A549 (cell line): ENCODE data around the gene KCNMA1. TPM values are rescaled to one million over a fixed set of nuclear protein-coding genes. Genes with fewer than 3 reads are reported as not detected.

Experiments used
- ATAC-seq, 2 experiments: fragments of 200-7000 bp in 1 of 2; fragments of >200 bp in 1 of 2; cut with Nextera tagmentation in 1 of 2; cut with Tn5 transposase in 1 of 2; 3 replicates each; pipeline versions ENCODE4 v1.8.0 to v1.9.1; 2018 to 2020; ENCODE audit warnings: mild to moderate bottlenecking in 1 of 2, moderate library complexity in 1 of 2
- CTCF ChIA-PET: fragments of 300-600 bp; sonication (Branson Sonifier 250); formaldehyde crosslinking; extraction: SDS; loops from one replicate; lab custom pipeline; 2021; ENCODE audit warnings: antibody characterized with exemption, inconsistent platforms; lab: Yijun Ruan, JAX
- POLR2A ChIA-PET: fragments of 350-600 bp; formaldehyde crosslinking; extraction: SDS; loops from one replicate; lab custom pipeline; 2021; ENCODE audit warnings: antibody characterized with exemption, inconsistent platforms; lab: Yijun Ruan, JAX
- DNase-seq, 2 experiments: peaks; one replicate each; pipeline versions ENCODE4 v3.0.0 to v3.0.0-alpha.2; 2011 to 2016; ENCODE audit warnings: low read depth in 1 of 2, low spot score in 1 of 2
- FAIRE-seq: peaks from 2 replicates; lab custom pipeline; 2011; peaks lifted over from hg19 to GRCh38; lab: Jason Lieb, UNC
- H3K27ac ChIP-seq, 2 experiments: fragments of >200 bp; sonication (Bioruptor Twin); formaldehyde crosslinking; 3 replicates each; pipeline ENCODE4 v1.5.1; 2016 to 2017
- H3K4me1 ChIP-seq: fragments of >200 bp; sonication (Bioruptor Twin); formaldehyde crosslinking; 3 replicates; pipeline ENCODE4 v1.6.1; 2016
- H3K4me2 ChIP-seq: fragments of >200 bp; sonication (Bioruptor Twin); formaldehyde crosslinking; 3 replicates; pipeline ENCODE4 v1.6.1; 2016
- H3K4me3 ChIP-seq: fragments of >200 bp; sonication (Bioruptor Twin); formaldehyde crosslinking; 3 replicates; pipeline ENCODE4 v1.5.1; 2016
- H3K9me3 ChIP-seq: fragments of >200 bp; sonication (Bioruptor Twin); formaldehyde crosslinking; 3 replicates; pipeline ENCODE4 v1.6.1; 2016
- BHLHE40 ChIP-seq: IDR thresholded peaks from 2 replicates; pipeline ENCODE4 v1.6.1; 2012; ENCODE audit warnings: low read depth, low read length, inconsistent platforms
- CHD4 ChIP-seq: fragments of 200-600 bp; sonication (generic); IDR thresholded peaks from 2 replicates; pipeline ENCODE4 v1.6.1; 2016; ENCODE audit warnings: antibody characterized with exemption, mild to moderate bottlenecking, borderline replicate concordance
- EHF ChIP-seq: fragments of 250-450 bp; sonication (Bioruptor Pico); IDR thresholded peaks from 2 replicates; pipeline ENCODE4 v1.5.0; 2020; ENCODE audit warnings: mild to moderate bottlenecking
- FOSL2 ChIP-seq, 2 experiments: fragments of 450-650 bp in 1 of 2; fragments of >200 bp in 1 of 2; sonication (Bioruptor Twin) in 1 of 2; formaldehyde crosslinking; IDR thresholded peaks; 2 replicates each; pipeline versions ENCODE4 v1.5.0 to v1.6.1; 2016 to 2020; ENCODE audit warnings: mild to moderate bottlenecking in 1 of 2, moderate library complexity in 1 of 2
- HDAC2 ChIP-seq: fragments of 200-600 bp; sonication (generic); IDR thresholded peaks from 2 replicates; pipeline ENCODE4 v1.6.1; 2016
- HEYL ChIP-seq: fragments of 250-450 bp; sonication (Bioruptor Pico); IDR thresholded peaks from 2 replicates; pipeline ENCODE4 v1.8.0; 2021; ENCODE audit warnings: mild to moderate bottlenecking, moderate library complexity
- HOXA7 ChIP-seq: fragments of 250-450 bp; sonication (Bioruptor Pico); IDR thresholded peaks from 2 replicates; pipeline ENCODE4 v1.5.0; 2020; ENCODE audit warnings: mild to moderate bottlenecking, moderate library complexity
- HOXB13 ChIP-seq: fragments of 250-450 bp; sonication (Bioruptor Pico); IDR thresholded peaks from 2 replicates; pipeline ENCODE4 v1.5.0; 2020; ENCODE audit warnings: low read depth, mild to moderate bottlenecking, moderate library complexity
- KDM5A ChIP-seq: fragments of 200-600 bp; sonication (generic); IDR thresholded peaks from 2 replicates; pipeline ENCODE4 v1.6.1; 2016; ENCODE audit warnings: antibody characterized with exemption, mild to moderate bottlenecking
- MYC ChIP-seq: IDR thresholded peaks from 2 replicates; pipeline ENCODE4 v1.6.1; 2012; ENCODE audit warnings: mild to moderate bottlenecking, inconsistent platforms, low read length, improper control_type of control experiment, borderline replicate concordance
- NFE2L2 ChIP-seq: fragments of 150-350 bp; conservative IDR thresholded peaks from 2 replicates; pipeline ENCODE4 v1.6.1; 2014; ENCODE audit warnings: low read length
- NPAS2 ChIP-seq: fragments of 250-450 bp; sonication (Bioruptor Pico); IDR thresholded peaks from 2 replicates; pipeline ENCODE4 v1.8.0; 2022; ENCODE audit warnings: mild to moderate bottlenecking, moderate library complexity, borderline replicate concordance
- NR3C1 ChIP-seq: fragments of >200 bp; sonication (Bioruptor Twin); formaldehyde crosslinking; IDR thresholded peaks from 3 replicates; pipeline ENCODE4 v1.6.1; 2017
- RAD21 ChIP-seq, 2 experiments: fragments of >200 bp in 1 of 2; sonication (Bioruptor Twin) in 1 of 2; formaldehyde crosslinking in 1 of 2; IDR thresholded peaks in 1 of 2; conservative IDR thresholded peaks in 1 of 2; 2 replicates in 1 of 2; 3 replicates in 1 of 2; pipeline ENCODE4 v1.6.1; 2012 to 2018; ENCODE audit warnings: inconsistent platforms in 1 of 2
- RCOR1 ChIP-seq: fragments of 150-350 bp; IDR thresholded peaks from 2 replicates; pipeline ENCODE4 v1.6.1; 2014; ENCODE audit warnings: antibody characterized with exemption, low read length, low read depth
- SREBF2 ChIP-seq: fragments of 450-650 bp; IDR thresholded peaks from 2 replicates; pipeline ENCODE4 v1.6.1; 2014; ENCODE audit warnings: mild to moderate bottlenecking, moderate library complexity
- TFCP2L1 ChIP-seq: fragments of 250-450 bp; sonication (Bioruptor Pico); IDR thresholded peaks from 2 replicates; pipeline ENCODE4 v1.5.0; 2021; ENCODE audit warnings: mild to moderate bottlenecking
- TP53 ChIP-seq: fragments of 250-450 bp; sonication (Bioruptor Pico); IDR thresholded peaks from 2 replicates; pipeline ENCODE4 v1.5.0; 2021; ENCODE audit warnings: mild to moderate bottlenecking, moderate library complexity
- WGBS: methylation state at CpG from one replicate; pipeline ENCODE4 v1.1.6; 2017; ENCODE audit errors: missing lambda C conversion rate; 5-methylcytosine and 5-hydroxymethylcytosine counted together
- polyA plus RNA-seq, 4 experiments: library from polyadenylated mRNA; depleted of rRNA in 3 of 4; stranded (reverse); fragments of >200 nt; fragmentation: RNase III in 1 of 4; extraction: RNeasy Plus Mini Kit Qiagen cat#74134 plus additional on column Dnase treatment in 1 of 4; gene quantifications; 2 replicates in 3 of 4; 3 replicates in 1 of 4; pipeline ENCODE4 v1.2.3, GENCODE V29; 2011 to 2017
- TF ChIP-seq, protein P1 (sequence below): fragments of >200 bp; sonication (Bioruptor Twin); formaldehyde crosslinking; IDR thresholded peaks from 3 replicates; pipeline ENCODE4 v1.5.1; 2016

The KCNMA1 gene
- polyA plus RNA-seq, 2 of the 4 experiments (the other 2 are of a cell fraction), result 14.9 to 30.6 TPM

DNA sequence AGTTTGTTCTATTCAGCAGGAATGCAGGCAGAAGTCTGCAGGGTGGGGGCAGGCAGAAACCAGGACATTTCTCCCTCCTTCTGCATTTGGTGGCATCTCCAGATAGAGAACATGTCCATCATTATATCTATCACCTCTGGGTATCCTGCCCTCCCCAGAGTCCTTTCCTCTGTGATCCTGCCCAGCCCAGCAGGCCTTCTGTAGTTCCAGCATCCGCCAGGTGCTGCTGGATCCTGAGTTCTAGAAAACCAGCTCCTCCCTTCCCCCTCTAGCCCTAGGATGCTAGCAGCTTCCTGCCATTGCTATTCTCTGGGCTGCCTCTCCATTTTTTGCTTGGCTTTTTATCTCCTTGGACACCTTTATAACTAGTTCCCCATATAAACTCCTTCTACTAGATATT lies 180.3 kb downstream of the KCNMA1 start:
- Histone ChIP-seq H3K4me2 (no peak overlapping the region), H3K4me1 (peaks cover 19% of the 10 kb centered on the region; the same call in 2 of the 3 replicates), H3K27ac (no peak overlapping the region), H3K9me3 (no peaks in the 10 kb centered on the region), H3K4me3 (no peak overlapping the region)
- 82% methylated on average over 1 of the region's 1 CpG for WGBS
- DNase-seq (no peak), FAIRE-seq (no peak), ATAC-seq (no peak)
- ChIA-PET CTCF (interaction anchor here (0.7 to 3.9 kb wide), 4 partner anchors 23 to 284 kb away, joined by 3 to 13 read pairs (median 4); no protein-coding TSS in a partner anchor), POLR2A (no interaction called here)
- TF ChIP-seq SREBF2 (no peak), NPAS2 (CRISPR knock-in tag) (no peak), HOXA7 (CRISPR knock-in tag) (no peak), NR3C1 (no peak), CHD4 (no peak), MYC (no peak), KDM5A (no peak), HOXB13 (CRISPR knock-in tag) (no peak), TFCP2L1 (CRISPR knock-in tag) (no peak), HDAC2 (no peak), TP53 (no peak), BHLHE40 (no peak), NFE2L2 (no peak)
- TF ChIP-seq, protein P1, sequence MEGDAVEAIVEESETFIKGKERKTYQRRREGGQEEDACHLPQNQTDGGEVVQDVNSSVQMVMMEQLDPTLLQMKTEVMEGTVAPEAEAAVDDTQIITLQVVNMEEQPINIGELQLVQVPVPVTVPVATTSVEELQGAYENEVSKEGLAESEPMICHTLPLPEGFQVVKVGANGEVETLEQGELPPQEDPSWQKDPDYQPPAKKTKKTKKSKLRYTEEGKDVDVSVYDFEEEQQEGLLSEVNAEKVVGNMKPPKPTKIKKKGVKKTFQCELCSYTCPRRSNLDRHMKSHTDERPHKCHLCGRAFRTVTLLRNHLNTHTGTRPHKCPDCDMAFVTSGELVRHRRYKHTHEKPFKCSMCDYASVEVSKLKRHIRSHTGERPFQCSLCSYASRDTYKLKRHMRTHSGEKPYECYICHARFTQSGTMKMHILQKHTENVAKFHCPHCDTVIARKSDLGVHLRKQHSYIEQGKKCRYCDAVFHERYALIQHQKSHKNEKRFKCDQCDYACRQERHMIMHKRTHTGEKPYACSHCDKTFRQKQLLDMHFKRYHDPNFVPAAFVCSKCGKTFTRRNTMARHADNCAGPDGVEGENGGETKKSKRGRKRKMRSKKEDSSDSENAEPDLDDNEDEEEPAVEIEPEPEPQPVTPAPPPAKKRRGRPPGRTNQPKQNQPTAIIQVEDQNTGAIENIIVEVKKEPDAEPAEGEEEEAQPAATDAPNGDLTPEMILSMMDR, result no peak

DNA sequence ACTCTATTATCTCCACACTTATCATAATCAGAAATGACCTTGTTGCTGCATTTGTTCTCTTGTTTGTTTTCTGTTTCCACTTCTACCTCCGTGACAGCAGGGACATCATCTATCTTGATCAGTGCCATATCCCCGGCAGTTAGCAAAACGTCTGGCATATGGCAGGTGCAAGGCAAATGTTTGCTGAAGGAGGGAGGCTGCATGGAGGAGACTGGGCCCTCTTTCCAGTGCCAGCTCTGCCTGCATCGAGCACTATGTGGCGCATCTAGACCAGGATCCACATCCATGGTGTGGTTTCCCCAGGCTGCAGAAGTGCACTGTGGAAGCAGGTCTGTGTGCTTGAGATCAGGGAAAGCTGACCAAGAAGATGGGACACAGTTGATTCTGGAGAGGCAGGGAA lies 181.2 kb downstream of the KCNMA1 start:
- H3K27ac ChIP-seq, result no peak overlapping the region
- no peak for DNase-seq
- peaks cover 19% of the 10 kb centered on the region; the same call in 2 of the 3 replicates for H3K4me1 ChIP-seq
- ChIA-PET CTCF (interaction anchor here (0.7 to 3.9 kb wide), 4 partner anchors 10 to 282 kb away, joined by 4 to 13 read pairs (median 4); no protein-coding TSS in a partner anchor), POLR2A (no interaction called here)
- H3K9me3 ChIP-seq, result no peaks in the 10 kb centered on the region
- TF ChIP-seq RCOR1 (no peak), TP53 (no peak), HEYL (no peak), RAD21 (conservative IDR thresholded peaks at IDR 0.05 in 1 of 2, IDR thresholded peaks at IDR 0.05 in 1 of 2) (peak in 1 of 2 experiments; percentile 27; a peak in 1 of 5 replicates)
- H3K4me2 ChIP-seq, result no peak overlapping the region
- FAIRE-seq, result no peak
- peak in 1 of 2 experiments; percentile 59; a peak in 3 of 6 replicates for ATAC-seq
- WGBS, result 83% methylated on average over 5 of the region's 5 CpGs
- H3K4me3 ChIP-seq, result no peak overlapping the region

DNA sequence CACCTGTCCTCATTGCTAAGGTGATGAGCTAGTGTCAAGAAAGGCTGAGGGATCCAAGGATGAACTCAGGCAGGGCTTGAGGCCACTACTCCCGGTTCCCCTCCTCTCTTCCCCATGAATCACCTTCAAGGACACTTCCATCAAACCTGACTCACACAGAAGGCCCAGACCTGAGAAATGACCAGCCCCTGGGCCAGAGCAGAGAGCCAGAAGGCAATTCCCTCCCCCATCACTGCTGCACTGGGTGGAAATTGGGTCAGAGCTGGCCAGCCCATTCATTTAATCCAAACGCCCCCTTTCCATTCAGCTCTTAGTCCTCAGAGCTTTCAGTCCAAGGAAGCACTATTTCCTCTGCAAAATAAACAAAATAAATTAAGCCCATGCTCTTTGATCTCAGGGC lies 182.0 kb downstream of the KCNMA1 start:
- CTCF ChIA-PET, result interaction anchor here (1.3 to 3.9 kb wide), 3 partner anchors 9 to 281 kb away, joined by 4 to 13 read pairs (median 4); no protein-coding TSS in a partner anchor
- TF ChIP-seq EHF (CRISPR knock-in tag) (no peak), FOSL2 (IDR thresholded peaks at IDR 0.05) (no peak), FOSL2 (CRISPR knock-in tag; IDR thresholded peaks at IDR 0.05) (0 out of 2 replicates have a peak, but pooled peaks have one; percentile 12)
- TF ChIP-seq, all 56 proteins: peak for 1
- no peak for FAIRE-seq
- H3K4me1 ChIP-seq, result peaks cover 19% of the 10 kb centered on the region; the same call in 2 of the 3 replicates
- 32% methylated on average over 2 of the region's 2 CpGs for WGBS
- H3K4me2 ChIP-seq, result peak overlapping the region; percentile 7; the same call in 2 of the 3 replicates
- peak in 1 of 2 experiments; percentile 25 for DNase-seq
- peak; percentile 74 to 77; a peak in 5 of 6 replicates for ATAC-seq
- POLR2A ChIA-PET, result no interaction called here
- H3K9me3 ChIP-seq, result no peaks in the 10 kb centered on the region
- peak overlapping the region in 1 of 2 experiments; percentile 39; a peak in 1 of 6 replicates for H3K27ac ChIP-seq
- no peak overlapping the region for H3K4me3 ChIP-seq
